Stimulated activated CD4-positive, alpha-beta T cell treated with anti-CD3 and anti-CD28 coated beads, TNF-alpha, amount 100 ng/mL, for 48 hours (primary cell): Measurements from ENCODE around the gene PTH1R.

Experiments
- DNase-seq, 3 donors: peaks; one replicate each; pipeline ENCODE4 v3.0.0-alpha.2; 2020; ENCODE audit warnings: low read depth in 3 of 3

The PTH1R gene

DNA sequence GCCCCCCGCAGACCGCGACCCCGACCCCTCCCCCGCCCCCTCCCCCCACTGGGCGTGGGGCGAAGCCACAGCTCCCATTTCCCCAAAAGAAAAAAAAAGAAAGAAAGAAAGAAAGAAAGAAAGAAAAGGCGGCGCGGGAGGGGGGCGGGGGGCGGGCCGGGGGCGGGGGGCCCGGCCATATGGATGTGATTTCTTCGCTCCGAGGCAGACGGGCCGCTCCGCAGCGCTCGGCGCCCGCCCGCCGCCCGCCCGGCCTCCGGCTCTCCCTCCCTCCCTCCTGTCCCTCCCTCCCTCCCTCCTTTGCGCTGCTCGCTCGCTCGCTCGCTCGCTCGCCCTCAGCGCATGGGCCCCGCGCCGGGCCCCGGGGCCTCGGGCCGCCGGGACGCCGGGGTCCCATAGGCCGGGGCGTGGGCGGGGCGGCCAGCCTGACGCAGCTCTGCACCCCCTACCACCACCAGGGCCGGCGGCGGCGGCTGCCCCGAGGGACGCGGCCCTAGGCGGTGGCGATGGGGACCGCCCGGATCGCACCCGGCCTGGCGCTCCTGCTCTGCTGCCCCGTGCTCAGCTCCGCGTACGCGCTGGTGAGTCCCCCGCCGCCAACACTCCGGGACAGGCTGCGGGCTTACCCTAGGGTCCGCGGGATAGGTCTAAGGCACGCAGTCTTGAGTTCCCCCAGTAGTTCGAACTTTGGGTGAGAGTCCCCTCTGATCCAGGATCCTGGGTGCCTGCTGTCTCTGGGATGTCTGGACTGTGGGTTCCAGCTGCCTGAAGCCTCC is 5.7 kb downstream of the PTH1R start:
- no peak for DNase-seq

DNA sequence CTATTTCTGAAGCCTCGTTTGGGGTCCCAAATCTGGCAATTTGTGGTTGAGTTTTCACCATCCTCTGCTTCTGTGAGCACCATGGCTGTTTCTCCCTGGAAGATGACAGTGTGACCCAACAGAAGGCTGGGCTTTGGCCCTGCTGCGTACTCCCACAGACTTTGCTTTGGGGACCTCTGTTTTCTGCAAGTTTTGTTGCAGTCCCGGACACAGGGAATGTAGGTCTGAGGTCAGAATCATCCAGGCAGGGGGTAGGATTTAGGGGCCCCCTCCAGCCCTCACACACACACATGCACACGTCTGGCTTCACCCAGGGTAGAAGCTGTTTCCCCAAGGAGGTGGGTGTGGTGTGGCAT is 6.3 kb downstream of the PTH1R start:
- DNase-seq, result no peak

DNA sequence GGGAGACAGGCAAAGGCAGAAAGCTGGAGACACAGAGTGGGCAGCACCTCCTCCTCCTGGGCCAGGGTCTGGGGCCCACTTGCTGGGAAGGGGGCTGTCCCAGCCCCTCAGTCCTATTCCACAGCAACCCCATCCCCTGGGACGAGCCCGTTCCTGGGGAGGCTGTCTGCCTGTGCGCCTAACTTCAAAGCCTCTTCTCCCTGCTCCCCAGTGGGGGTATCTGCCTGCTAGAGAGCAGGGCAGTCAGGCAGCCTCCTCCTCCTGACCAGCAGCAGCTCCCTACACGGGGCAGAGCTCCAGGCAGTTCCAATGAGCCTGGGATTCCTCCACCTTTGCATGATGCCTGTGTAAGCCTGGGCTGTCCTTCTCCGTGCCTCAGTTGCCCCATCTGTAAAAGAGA is 6.9 kb downstream of the PTH1R start:
- DNase-seq, result no peak

DNA sequence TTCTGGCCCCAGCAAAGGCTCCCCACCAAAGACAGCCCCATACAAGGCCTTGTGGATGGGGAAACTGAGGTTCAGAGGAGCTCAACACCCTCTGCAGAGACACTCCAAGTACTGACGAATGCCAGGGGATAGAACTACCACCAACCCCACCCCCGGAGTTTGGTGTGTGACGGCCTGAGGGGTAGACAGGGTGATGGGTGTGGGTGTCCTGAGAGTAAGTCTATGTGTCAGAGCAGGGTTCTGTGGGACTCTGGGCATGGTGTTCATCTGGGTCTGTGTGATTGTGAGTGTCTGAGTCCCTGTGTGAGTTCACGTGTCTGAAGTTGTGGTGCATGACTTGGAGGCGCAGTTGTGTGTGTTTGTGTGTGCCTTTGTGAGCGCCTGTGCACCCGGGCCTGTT is 7.4 kb downstream of the PTH1R start:
- no peak for DNase-seq

DNA sequence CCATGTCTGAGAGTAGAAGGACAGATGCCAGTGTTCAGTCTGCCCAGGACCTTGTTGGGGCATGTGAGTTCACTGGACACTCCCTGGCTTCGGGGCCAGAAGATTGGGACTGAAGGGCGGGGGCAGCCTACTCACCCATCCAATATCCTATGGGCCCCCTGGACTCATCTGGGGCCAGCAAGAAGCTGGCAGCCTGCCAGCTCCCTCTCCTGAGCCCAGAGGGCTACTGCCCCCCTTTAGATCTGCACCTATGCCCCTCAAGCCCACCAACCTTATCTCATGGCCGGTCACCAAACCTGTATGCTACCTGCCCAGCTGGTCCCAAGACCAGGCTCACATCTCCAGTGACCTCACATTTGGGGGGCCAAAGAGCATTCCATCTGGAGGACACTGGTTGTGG is 8.1 kb downstream of the PTH1R start:
- no peak for DNase-seq

DNA sequence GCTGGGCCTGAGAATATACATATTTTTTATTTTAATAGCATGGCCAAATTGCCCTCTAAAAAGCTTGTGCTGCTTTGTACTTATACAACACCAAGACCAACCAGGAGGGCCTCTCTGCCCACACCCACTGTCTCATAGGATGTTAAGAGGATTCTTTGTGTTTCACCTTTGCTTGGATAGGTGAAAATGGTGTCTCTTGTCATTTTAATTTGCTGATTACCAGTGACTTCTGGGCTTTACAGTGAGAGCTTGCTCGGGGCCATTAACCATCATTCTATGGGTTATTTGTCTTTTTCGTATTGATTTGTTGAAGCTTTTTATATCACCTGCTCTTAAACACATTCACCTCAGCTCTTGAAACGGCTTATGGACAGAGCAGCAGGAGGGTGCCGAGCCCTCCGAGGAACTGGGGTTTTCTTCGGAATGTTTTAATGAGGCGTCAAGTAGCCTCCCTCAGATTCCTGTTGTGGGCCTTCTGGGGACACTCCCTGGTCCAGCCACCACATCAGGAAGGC is 10.5 kb downstream of the PTH1R start:
- DNase-seq, result no peak

DNA sequence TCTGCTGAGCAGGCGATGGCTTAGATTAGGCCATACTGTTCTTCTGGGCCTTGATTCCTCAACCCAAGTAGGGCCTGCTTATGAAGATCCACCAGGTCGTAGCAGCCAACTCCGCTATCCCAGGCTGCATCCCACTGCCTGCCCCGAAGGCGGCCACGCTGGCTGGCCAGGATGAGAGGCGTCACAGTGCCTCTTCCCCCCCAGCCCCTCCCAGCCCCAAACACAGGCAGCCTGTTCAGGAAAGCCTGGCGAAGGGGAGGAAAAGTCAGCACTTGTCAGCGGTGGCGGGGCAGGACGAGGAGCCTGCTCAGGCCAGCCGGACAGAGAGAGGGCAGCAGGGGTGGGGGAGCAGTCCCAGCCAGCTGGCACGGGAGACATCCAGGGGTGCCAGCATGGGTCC is 11.2 kb downstream of the PTH1R start:
- no peak for DNase-seq

DNA sequence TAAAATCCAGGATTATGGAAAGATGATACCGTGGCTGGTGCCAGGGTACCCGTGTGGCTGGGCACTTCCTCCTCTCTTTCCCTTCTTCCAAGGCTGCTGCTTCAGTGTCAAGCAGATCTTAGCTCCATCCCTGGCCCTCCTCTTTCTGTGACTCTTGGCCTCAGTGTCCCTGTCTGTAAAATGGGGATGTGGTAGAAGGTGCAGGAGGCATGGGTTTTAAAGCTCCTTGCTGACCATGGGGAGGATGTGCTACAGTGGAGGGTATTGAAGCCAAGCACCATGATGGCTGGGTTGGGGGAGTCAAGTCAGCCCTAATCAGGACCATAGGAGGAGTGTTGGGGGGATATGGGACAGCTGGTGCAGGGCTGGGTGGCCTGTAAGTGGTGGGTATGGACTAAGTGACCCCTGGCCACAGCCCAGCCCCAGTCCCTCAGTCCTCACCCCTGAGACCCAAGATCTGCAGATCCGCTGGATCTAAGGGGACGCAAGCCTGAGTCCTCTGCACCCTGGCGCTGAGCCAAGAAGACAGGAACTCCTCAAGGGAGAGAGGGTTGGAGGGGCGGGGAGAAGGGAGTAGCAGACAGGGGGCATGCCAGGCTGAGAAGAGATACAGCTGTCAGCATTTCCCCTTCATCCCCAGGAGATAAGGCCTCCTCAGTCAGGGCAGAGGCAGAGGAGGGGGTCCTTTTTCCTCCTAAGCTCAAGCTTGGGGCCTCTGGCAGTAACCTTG is 12.0 kb downstream of the PTH1R start:
- DNase-seq, result no peak

DNA sequence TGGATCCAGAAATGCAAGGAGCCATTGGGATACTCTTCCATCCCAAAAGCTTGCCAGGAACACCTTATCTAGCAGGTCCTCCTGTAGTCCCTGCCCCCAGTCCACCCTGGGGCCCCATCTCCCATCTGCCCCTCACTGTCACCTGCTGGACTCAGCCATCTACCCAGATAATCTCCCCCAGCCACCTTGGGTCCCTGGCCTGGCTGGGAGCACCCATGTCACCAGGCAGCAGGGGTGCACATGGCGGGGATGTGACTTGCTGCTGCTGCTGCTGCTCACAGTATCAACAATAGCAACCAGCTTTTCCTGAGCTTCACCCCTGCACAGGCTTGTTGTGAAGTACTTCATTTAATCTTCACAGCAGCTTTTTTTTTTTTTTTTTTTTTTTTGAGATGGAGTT is 12.6 kb downstream of the PTH1R start:
- DNase-seq, result no peak

DNA sequence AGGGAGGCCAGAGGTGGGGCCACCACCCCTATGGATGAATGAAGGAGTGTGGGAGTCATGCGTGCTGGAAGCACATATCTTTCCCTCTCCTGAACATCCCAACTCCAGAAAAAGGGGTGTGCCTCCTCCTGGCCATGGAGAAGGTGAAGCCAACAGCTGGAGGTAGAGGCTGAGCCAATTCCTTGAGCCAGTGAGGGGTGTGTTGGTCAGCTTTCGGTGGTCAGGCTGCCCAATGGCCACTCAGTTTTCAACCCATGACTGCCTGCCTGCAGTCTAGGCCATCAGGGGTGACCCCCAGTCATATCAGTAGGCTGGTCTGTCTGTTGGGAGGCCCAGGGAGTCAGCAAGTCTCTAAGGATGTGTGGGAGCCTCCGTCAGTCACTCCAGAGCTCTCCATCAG is 13.6 kb downstream of the PTH1R start:
- no peak for DNase-seq

DNA sequence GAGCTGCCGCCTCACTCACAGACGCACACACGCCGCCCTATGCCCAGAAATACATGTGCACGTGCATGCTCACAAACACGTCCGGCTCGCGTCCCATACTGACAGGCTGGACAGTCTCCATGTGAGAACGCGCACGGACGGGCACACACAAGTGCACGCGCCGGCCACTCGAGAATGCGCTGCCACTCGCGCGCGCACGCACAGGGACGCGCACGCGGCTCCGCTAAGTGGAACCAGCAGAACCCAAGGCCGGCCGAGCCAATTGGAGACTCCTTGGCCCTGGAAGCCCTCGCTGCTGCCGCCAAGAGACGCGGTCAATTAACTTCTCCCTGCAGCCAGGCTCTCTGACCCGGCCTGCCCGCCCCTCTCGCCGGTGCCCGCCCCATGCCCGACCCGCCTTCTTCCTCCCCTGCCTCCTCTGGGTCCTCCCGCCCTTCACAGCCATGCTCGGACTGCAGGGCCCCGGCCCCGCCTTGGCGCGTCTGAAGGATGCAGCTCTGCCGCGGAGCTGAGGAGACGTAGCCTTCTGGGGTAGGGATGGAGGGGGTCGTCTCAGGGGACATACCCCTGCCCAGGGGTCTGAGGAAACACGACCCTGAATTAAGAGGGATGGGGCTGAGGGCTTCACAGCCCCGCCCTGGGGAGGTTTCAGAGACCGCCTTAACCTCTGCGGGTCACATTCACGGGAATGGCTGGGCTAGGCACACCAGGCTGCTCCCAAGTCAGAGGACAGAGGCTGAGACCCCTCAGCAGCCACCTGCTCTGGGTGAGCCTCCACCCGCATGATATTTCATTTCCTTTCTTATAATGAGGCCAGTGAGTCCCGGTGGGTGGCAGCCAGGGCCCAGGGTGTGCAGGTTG is 15.0 kb downstream of the PTH1R start:
- DNase-seq, result no peak

DNA sequence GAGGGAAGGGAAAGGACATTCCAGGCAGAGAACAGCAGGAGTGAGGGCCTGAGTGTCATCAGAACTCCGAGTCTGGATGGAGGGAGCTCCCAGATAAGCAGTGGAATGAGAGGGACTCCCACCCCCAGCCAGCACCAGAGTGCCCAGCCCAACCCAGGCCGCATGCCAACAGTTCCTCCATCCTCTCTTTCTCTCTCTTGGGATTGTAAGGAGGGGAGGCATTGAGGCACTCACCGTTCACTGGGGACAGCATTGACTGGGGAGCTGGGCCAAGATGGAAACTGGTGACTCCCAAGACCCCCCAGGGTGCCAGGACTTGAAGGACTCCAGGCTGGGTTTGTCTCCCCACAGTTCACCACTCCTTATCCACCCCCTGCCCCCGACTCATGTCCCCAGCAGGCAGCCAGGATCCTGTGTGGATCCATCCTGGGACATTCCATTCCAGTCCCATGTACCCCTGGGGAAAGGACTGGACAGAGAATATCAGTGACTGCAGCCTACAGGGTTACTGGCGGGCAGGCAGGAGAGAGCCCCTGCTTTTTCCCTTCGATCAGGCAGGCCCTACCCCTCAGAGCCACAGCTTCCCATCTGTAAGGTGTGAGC is 15.7 kb downstream of the PTH1R start:
- DNase-seq, result no peak

DNA sequence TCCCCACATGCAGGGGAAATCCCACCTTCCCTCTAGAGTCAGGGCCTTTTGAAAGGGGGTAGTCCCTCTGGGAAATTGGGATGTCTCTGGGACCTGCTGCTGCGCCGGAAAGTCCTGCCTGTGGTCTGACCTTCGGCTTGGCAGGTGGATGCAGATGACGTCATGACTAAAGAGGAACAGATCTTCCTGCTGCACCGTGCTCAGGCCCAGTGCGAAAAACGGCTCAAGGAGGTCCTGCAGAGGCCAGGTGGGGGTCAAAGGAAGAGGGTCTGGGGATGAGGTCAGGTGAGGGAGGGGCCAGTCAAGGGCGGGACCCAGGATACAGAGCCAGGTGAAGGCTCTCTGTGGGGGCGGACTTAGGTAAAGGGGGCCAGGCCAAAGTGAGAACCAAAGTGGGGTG is 16.2 kb downstream of the PTH1R start:
- no peak for DNase-seq

DNA sequence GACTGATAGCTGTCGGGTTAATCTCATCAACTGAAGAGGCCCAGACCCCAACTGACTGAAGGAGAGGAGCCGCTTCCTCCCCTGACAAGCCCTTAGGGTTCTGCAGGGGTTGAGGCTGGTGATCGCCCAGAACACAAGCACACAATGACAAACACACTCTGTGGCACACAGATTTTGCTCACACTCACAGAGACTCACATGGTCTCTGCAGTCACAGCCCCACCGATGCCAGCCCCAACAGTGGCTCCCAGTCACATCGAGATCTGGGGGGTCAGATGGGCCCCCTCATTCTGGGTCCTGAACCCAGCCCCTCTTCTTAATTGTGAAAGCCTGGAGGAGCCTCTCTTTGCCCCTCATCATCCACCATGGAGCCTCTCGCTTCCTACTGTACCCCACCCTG is 16.7 kb downstream of the PTH1R start:
- no peak for DNase-seq

DNA sequence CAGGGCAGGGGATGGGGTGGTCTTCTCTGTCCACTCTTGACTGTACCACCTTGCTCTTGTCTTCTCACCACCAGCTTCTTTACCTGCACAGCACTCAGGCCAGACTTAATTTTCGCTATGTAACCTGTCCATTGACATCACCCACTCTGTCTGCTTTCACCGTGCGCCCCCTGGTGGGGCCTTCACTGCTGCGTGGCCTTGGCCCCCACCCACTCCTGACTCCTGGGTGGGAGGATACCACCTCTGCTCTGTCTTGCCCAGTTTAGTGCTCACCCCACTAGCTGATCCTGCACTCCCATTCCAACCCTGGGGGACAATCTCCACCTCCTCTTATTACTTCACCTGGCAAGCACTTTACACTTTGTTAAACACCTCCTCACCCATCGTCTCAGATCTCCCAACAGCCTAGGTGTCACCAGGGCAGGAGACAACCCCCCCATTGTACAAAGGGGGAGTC is 17.7 kb downstream of the PTH1R start:
- DNase-seq, result peak; percentile 52 to 78 (median 63)

DNA sequence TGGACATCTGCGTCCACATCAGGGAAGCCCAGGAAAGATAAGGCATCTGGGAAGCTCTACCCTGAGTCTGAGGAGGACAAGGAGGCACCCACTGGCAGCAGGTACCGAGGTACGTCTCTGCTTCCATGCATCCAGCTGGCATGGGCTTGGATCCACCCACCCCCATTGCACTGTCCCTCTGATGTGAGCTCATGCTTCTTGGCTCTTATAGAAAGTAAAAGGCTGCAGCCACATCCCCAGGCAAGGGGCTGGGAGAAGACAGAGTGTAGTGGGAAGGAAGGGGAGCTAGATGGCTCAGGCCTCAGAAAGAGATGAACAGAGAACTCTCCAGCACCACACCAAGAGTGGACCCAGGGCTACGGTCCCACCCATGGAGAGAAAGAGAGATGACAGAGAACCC is 18.2 kb downstream of the PTH1R start:
- no peak for DNase-seq

DNA sequence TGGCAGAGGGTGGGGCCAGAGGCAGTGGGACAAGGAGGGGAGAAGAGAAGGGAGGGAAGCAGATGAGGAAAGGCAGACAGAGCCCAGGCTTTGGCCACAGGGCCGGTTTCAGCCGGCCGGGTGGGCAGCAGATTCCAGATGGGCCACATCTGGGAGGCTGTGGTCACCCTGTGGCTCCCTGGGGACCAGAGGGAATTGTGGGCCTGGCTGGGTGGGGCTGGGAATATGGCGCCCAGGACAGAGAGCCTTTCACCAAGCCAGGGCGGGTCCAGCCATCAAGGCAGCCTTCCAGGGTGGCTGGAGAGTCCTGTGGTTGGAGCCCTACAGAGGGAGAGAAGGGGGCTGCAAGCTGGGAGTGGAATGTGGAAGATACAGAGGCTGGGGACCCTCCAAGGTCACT is 18.9 kb downstream of the PTH1R start:
- no peak for DNase-seq

DNA sequence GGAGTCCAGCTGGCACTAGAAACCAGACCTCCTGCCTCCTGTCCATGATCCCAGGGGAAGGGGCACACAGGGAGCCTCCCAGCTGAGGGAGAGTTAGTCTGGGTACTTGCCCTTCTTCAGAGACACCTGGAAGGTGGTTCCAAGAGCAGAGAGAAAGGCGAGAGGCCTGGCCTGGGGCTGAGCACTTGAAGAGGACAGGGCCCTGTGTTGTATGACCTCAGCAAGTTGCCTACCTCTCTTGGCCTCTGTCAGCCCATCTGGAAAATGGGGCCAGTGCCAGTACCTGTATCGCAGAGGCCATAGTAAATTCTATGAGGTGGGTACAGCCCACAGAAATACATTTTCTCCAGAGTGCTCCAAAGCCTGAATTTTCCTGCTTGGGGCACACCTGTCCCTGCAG is 19.5 kb downstream of the PTH1R start:
- no peak for DNase-seq

DNA sequence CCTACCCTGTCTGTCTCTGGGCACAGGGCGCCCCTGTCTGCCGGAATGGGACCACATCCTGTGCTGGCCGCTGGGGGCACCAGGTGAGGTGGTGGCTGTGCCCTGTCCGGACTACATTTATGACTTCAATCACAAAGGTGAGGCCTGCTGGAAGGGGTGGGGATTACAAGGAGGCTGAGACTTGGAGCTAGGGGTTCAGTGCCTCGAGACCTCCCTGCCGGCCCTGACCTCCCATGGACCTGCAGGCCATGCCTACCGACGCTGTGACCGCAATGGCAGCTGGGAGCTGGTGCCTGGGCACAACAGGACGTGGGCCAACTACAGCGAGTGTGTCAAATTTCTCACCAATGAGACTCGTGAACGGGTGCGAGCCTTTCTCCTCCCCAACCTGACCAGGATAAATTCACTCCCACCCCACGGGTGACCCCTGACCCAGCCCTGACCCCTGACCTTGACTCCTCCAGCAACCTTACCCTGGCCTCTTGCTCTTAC is 20.4 kb downstream of the PTH1R start:
- DNase-seq, result no peak

DNA sequence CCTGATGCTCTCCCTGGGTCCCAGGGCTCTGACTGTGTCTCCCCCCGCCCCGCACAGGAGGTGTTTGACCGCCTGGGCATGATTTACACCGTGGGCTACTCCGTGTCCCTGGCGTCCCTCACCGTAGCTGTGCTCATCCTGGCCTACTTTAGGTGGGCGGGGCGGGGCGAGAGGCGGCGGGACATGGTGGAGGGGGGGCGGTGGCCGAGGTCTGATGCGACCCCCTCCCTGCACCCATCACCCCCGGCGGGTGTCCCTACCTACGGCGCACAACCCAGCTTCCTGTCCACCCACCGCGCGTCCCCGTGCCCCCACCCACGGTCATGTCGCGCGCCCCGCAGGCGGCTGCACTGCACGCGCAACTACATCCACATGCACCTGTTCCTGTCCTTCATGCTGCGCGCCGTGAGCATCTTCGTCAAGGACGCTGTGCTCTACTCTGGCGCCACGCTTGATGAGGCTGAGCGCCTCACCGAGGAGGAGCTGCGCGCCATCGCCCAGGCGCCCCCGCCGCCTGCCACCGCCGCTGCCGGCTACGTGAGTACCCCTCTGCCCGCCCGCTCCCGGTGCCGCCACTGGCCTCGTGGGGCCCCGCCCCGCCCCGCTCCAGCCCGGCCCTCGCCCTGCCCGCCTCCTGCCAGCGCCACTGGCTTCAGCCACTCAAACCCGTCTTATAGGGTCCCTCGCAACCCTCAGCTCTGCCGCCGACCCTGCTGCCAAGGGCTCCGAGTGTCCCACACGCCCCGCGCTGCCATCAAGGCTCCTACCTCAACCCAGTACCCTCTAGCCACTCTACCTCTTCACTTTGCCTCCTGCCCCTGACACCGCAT is 21.0 kb downstream of the PTH1R start:
- no peak for DNase-seq
